CMK (cell line): ENCODE data around the gene PHF1.

Experiments used
- DNase-seq: peaks from one replicate; pipeline ENCODE4 v3.0.0-alpha.2; 2010; ENCODE audit warnings: low read depth

The PHF1 gene

GRCh38 chr6:33433001-33433543 lies 22.3 kb downstream of the PHF1 start:
- no peak for DNase-seq

- no peak for DNase-seq
Measured at GRCh38 chr6:33433544-33434191, 22.9 kb downstream of the PHF1 start.

GRCh38 chr6:33434961-33435360 lies 24.1 kb downstream of the PHF1 start:
- no peak for DNase-seq

- no peak for DNase-seq
Measured at GRCh38 chr6:33437666-33438065, 26.9 kb downstream of the PHF1 start.

GRCh38 chr6:33438978-33439594 lies 28.3 kb downstream of the PHF1 start:
- DNase-seq, result no peak

- no peak for DNase-seq
Measured at GRCh38 chr6:33439956-33440648, 29.3 kb downstream of the PHF1 start.

- DNase-seq, result peak; percentile 62
Measured at GRCh38 chr6:33440649-33441309, 30.0 kb downstream of the PHF1 start.

GRCh38 chr6:33441457-33441856 lies 30.6 kb downstream of the PHF1 start:
- DNase-seq, result no peak

GRCh38 chr6:33442283-33442682 lies 31.5 kb downstream of the PHF1 start:
- DNase-seq, result no peak

- no peak for DNase-seq
Measured at GRCh38 chr6:33443025-33443424, 32.2 kb downstream of the PHF1 start.

- no peak for DNase-seq
Measured at GRCh38 chr6:33443619-33444504, 33.0 kb downstream of the PHF1 start.

- DNase-seq, result no peak
Measured at GRCh38 chr6:33445119-33445603, 34.3 kb downstream of the PHF1 start.

- DNase-seq, result no peak
Measured at GRCh38 chr6:33446356-33446755, 35.5 kb downstream of the PHF1 start.

GRCh38 chr6:33450434-33450833 lies 39.6 kb downstream of the PHF1 start:
- DNase-seq, result no peak

- no peak for DNase-seq
Measured at GRCh38 chr6:33451606-33452005, 40.8 kb downstream of the PHF1 start.

GRCh38 chr6:33452496-33452895 lies 41.7 kb downstream of the PHF1 start:
- no peak for DNase-seq

- no peak for DNase-seq
Measured at GRCh38 chr6:33453393-33454008, 42.7 kb downstream of the PHF1 start.

- peak; percentile 88 for DNase-seq
Measured at GRCh38 chr6:33454009-33454946, 43.5 kb downstream of the PHF1 start, which contains the start of gene ZBTB9. Gene ZBTB9 (plus strand): TSS chr6:33454576. CDS start chr6:33455101, 525 bp downstream.

GRCh38 chr6:33455051-33455450 lies 44.2 kb downstream of the PHF1 start:
- DNase-seq, result no peak

- DNase-seq, result no peak
Measured at GRCh38 chr6:33456156-33456555, 45.3 kb downstream of the PHF1 start.
